Endothelial cell of umbilical vein (primary cell): ENCODE results near the gene TRAPPC12. TPM values are rescaled to one million over a fixed set of nuclear protein-coding genes. Genes with fewer than 3 reads are reported as not detected.

Experiments used
- BruUV-seq: library from RNA; stranded (reverse); fragments of 400-500 nt; replicated peaks from 2 replicates; lab custom pipeline; 2021; lab: Mats Ljungman, UMichigan
- CTCF ChIA-PET: fragments of 300-600, 350-600 bp; sonication (Branson Sonifier 250); formaldehyde crosslinking; loops from one replicate; lab custom pipeline; 2021; ENCODE audit warnings: antibody characterized with exemption, inconsistent platforms; lab: Charles Lee
- POLR2A ChIA-PET: fragments of 300-600, 350-600 bp; sonication (Branson Sonifier 250); formaldehyde crosslinking; loops from one replicate; lab custom pipeline; 2021; ENCODE audit warnings: antibody characterized with exemption, inconsistent platforms; lab: Charles Lee
- DNase-seq: peaks from one replicate; pipeline ENCODE4 v3.0.0-alpha.2; 2011; ENCODE audit warnings: low read depth, low spot score
- FAIRE-seq: peaks from 2 replicates; lab custom pipeline; 2011; peaks lifted over from hg19 to GRCh38; lab: Jason Lieb, UNC
- H2AFZ ChIP-seq: 2 replicates; pipeline ENCODE4 v1.6.0; 2012; ENCODE audit warnings: low read depth, low read length, control low read depth, inconsistent platforms
- H3K27ac ChIP-seq: 2 replicates; pipeline ENCODE4 v1.5.1; 2011; ENCODE audit warnings: low read depth, mild to moderate bottlenecking, control low read depth, low read length, moderate library complexity; ENCODE audit not compliant: insufficient read depth
- H3K27me3 ChIP-seq, 2 experiments: 2 replicates each; pipeline versions ENCODE4 v1.6.0 to v1.6.1; 2011; ENCODE audit warnings: low read length in 2 of 2, mixed read lengths in 1 of 2; ENCODE audit not compliant: control insufficient read depth in 2 of 2, insufficient read depth in 2 of 2
- H3K36me3 ChIP-seq, 2 experiments: 2 replicates in 1 of 2; 3 replicates in 1 of 2; pipeline ENCODE4 v1.5.1; 2011; ENCODE audit warnings: low read length in 2 of 2, mild to moderate bottlenecking in 1 of 2, moderate library complexity in 1 of 2; ENCODE audit not compliant: control insufficient read depth in 2 of 2, insufficient read depth in 2 of 2; ENCODE audit errors: extremely low read depth in 1 of 2
- H3K4me1 ChIP-seq: 3 replicates; pipeline ENCODE4 v1.5.1; 2011; ENCODE audit warnings: mild to moderate bottlenecking, low read length; ENCODE audit not compliant: control insufficient read depth, insufficient read depth; ENCODE audit errors: extremely low read depth
- H3K4me2 ChIP-seq: 2 replicates; pipeline ENCODE4 v1.6.1; 2011; ENCODE audit warnings: low read length, control low read depth, mixed read lengths; ENCODE audit not compliant: insufficient read depth
- H3K4me3 ChIP-seq, 3 experiments: fragments of 200-600 bp in 1 of 3; sonication (generic), shearing (Covaris generic) in 1 of 3; replicated peaks in 1 of 3; 2 replicates each; pipeline ENCODE4 v1.5.1; 2011 to 2016; ENCODE audit warnings: control low read depth in 3 of 3, low read length in 3 of 3, mild to moderate bottlenecking in 2 of 3, inconsistent platforms in 1 of 3, low read depth in 1 of 3, moderate library complexity in 1 of 3; ENCODE audit not compliant: insufficient read depth in 1 of 3
- H3K79me2 ChIP-seq: 2 replicates; pipeline ENCODE4 v1.6.0; 2012; ENCODE audit warnings: low read length, inconsistent platforms; ENCODE audit not compliant: control insufficient read depth, insufficient read depth
- H3K9ac ChIP-seq: replicated peaks from 2 replicates; pipeline ENCODE3; 2011; ENCODE audit warnings: low read length, control low read depth; ENCODE audit not compliant: insufficient read depth; ENCODE audit errors: extremely low read depth
- H3K9me1 ChIP-seq: replicated peaks from 3 replicates; pipeline ENCODE4 v1.6.0; 2011; ENCODE audit warnings: mild to moderate bottlenecking, low read length; ENCODE audit not compliant: control insufficient read depth, insufficient read depth; ENCODE audit errors: extremely low read depth
- H3K9me3 ChIP-seq: replicated peaks from 2 replicates; pipeline ENCODE4 v1.5.1; 2012; ENCODE audit warnings: low read length, inconsistent platforms; ENCODE audit not compliant: control insufficient read depth, insufficient read depth
- H4K20me1 ChIP-seq: replicated peaks from 2 replicates; pipeline ENCODE3; 2011; ENCODE audit warnings: mild to moderate bottlenecking, low read length; ENCODE audit not compliant: control insufficient read depth, insufficient read depth; ENCODE audit errors: extremely low read depth
- CTCF ChIP-seq, 2 donors: IDR thresholded peaks; 1 replicate in 1 of 2; 2 replicates in 1 of 2; pipeline ENCODE4 v1.5.1; 2011; ENCODE audit warnings: low read length in 2 of 2, mild to moderate bottlenecking in 2 of 2, moderate library complexity in 2 of 2, control low read depth in 1 of 2, inconsistent platforms in 1 of 2, low read depth in 1 of 2; ENCODE audit not compliant: insufficient read depth in 1 of 2; ENCODE audit errors: extremely low read depth in 1 of 2
- EZH2 ChIP-seq: IDR thresholded peaks from 2 replicates; pipeline ENCODE4 v1.6.1; 2012; ENCODE audit warnings: borderline replicate concordance, low read depth, mild to moderate bottlenecking, moderate library complexity, low read length, inconsistent platforms; ENCODE audit not compliant: severe bottlenecking
- FOS ChIP-seq: IDR thresholded peaks from 2 replicates; pipeline ENCODE4 v1.6.1; 2011; ENCODE audit warnings: mild to moderate bottlenecking, low read length, moderate library complexity, borderline replicate concordance; ENCODE audit not compliant: insufficient read depth
- GATA2 ChIP-seq: IDR thresholded peaks from 2 replicates; pipeline ENCODE4 v1.7.0; 2011; ENCODE audit warnings: low read depth, mild to moderate bottlenecking, moderate library complexity, mixed read lengths, low read length; ENCODE audit not compliant: insufficient read length, insufficient read depth
- JUN ChIP-seq: IDR thresholded peaks from 2 replicates; pipeline ENCODE4 v1.6.1; 2011; ENCODE audit warnings: borderline replicate concordance, low read depth; ENCODE audit not compliant: insufficient read length, insufficient read depth
- MAX ChIP-seq: IDR thresholded peaks from 2 replicates; pipeline ENCODE4 v1.6.1; 2011; ENCODE audit not compliant: insufficient read depth, insufficient read length
- MYC ChIP-seq: IDR thresholded peaks from one replicate; pipeline ENCODE4 v1.6.1; 2011; ENCODE audit warnings: mild to moderate bottlenecking, low read depth, low read length
- POLR2A ChIP-seq: IDR thresholded peaks from 2 replicates; pipeline ENCODE4 v1.6.1; 2012; ENCODE audit warnings: low read depth, mild to moderate bottlenecking, control low read depth, low read length
- POLR2AphosphoS5 ChIP-seq: IDR thresholded peaks from 2 replicates; pipeline ENCODE4 v1.6.1; 2012; ENCODE audit warnings: low read depth, mild to moderate bottlenecking, control low read depth, low read length, moderate library complexity; ENCODE audit not compliant: insufficient read depth
- dilution Hi-C: fragments of 300-500 bp; cut with MboI; formaldehyde crosslinking; loops from one replicate; pipeline ENCODE4 v1.15.0; 2019; ENCODE audit warnings: low sequenced_read_pairs; ENCODE audit not compliant: extremely low pct_ligation_motif_present
- intact Hi-C: fragments of 100-400 bp; cut with micrococcal nuclease; formaldehyde crosslinking; loops from one replicate; pipeline ENCODE4 v1.10.0; 2022
- polyA plus RNA-seq, 4 experiments: library from polyadenylated mRNA; depleted of rRNA in 3 of 4; stranded (reverse) in 3 of 4; unstranded in 1 of 4; fragments of >200 nt; gene quantifications; 2 replicates each; pipeline versions ENCODE4 v1.2.1 to v1.2.3, GENCODE V29; 2011 to 2012; ENCODE audit warnings: missing spikeins in 1 of 4
- total RNA-seq: library from RNA; stranded (reverse); gene quantifications from 2 replicates; pipeline ENCODE4 v1.2.3, GENCODE V29; 2021

The TRAPPC12 gene
- total and polyA plus RNA-seq, 2 donors (not counting 3 experiments of a cell fraction or from before 2014, with no cell fraction given), result 47.5 to 81.5 TPM

- no TSS peak for BruUV-seq
- H3K27ac ChIP-seq, result no peak overlapping the region
- H3K9me1 ChIP-seq, result no peaks in the 10 kb centered on the region
- intact Hi-C loops (no loop called here), dilution Hi-C loops (no loop called here)
- H3K9me3 ChIP-seq, result no peaks in the 10 kb centered on the region
- TF ChIP-seq POLR2A (no peak), CTCF (IDR thresholded peaks at IDR 0.05; ENCODE audit: extremely low read depth in 1 of 2, insufficient read depth in 1 of 2, low read depth in 1 of 2, low read length in 2 of 2) (no peak), JUN (no peak), MAX (no peak), GATA2 (no peak), FOS (no peak), EZH2 (no peak), MYC (no peak), POLR2AphosphoS5 (no peak)
- H3K36me3 ChIP-seq, result peaks cover 2 to 3% of the 10 kb centered on the region in 2 experiments
- no peak overlapping the region for H2AFZ ChIP-seq
- POLR2A ChIA-PET, result no interaction called here
- H3K4me3 ChIP-seq, result no peak overlapping the region
- H3K27me3 ChIP-seq, result no peaks in the 10 kb centered on the region
- CTCF ChIA-PET, result interaction anchor here (1.1 kb wide), 1 partner anchor 23 kb away, joined by 3 read pairs; no protein-coding TSS in a partner anchor
- H4K20me1 ChIP-seq, result no peaks in the 10 kb centered on the region
- peaks cover 9% of the 10 kb centered on the region for H3K79me2 ChIP-seq
- FAIRE-seq, result no peak
- no peak overlapping the region for H3K9ac ChIP-seq
- no peak for DNase-seq
- no peak overlapping the region for H3K4me2 ChIP-seq
- H3K4me1 ChIP-seq, result no peaks in the 10 kb centered on the region
Observed at GRCh38 chr2:3355951-3356569, 23.4 kb upstream of the TRAPPC12 start.
